DLD1 (cell line): ENCODE results near the gene YIPF2.
"Not testable (repeated sequence)": the region's sequence is repeated elsewhere in the genome, so short reads cannot be mapped to it uniquely, and the experiment has no call there.

ENCODE experiments used
- in situ Hi-C: cut with HindIII; loops from 2 replicates; pipeline ENCODE4 v1.10.0; 2017; ENCODE audit warnings: low sequenced_read_pairs

Gene YIPF2

GRCh38 chr19:10928563-10929401, at the start of gene YIPF2, which contains the start of gene TIMM29:
Gene YIPF2 (minus strand): TSS chr19:10928639. CDS start chr19:10928410, 229 bp downstream.
Gene TIMM29 (plus strand): TSS chr19:10928811. CDS start chr19:10928823, 12 bp downstream.
- in situ Hi-C loops: no loop called here

GRCh38 chr19:10977742-10978092, 49.3 kb upstream of the YIPF2 start:
- in situ Hi-C loops: no loop called here

- in situ Hi-C loops: no loop called here
Measured at GRCh38 chr19:10976131-10976892, 47.9 kb upstream of the YIPF2 start.

GRCh38 chr19:10975374-10976130, 47.1 kb upstream of the YIPF2 start:
- in situ Hi-C loops: no loop called here

- in situ Hi-C loops: no loop called here
Measured at GRCh38 chr19:10971107-10971726, 42.8 kb upstream of the YIPF2 start.

GRCh38 chr19:10968527-10969135, 40.2 kb upstream of the YIPF2 start:
- in situ Hi-C loops: no loop called here

GRCh38 chr19:10966809-10967208, 38.4 kb upstream of the YIPF2 start:
- in situ Hi-C loops: no loop called here

GRCh38 chr19:10965398-10965797, 37.0 kb upstream of the YIPF2 start:
- in situ Hi-C loops: no loop called here

GRCh38 chr19:10964903-10965302, 36.5 kb upstream of the YIPF2 start:
- in situ Hi-C loops: no loop called here

- in situ Hi-C loops: no loop called here
Measured at GRCh38 chr19:10963865-10964264, 35.4 kb upstream of the YIPF2 start.

GRCh38 chr19:10962863-10963262, 34.4 kb upstream of the YIPF2 start:
- in situ Hi-C loops: no loop called here

GRCh38 chr19:10961073-10961860, 32.8 kb upstream of the YIPF2 start:
- in situ Hi-C loops: no loop called here

GRCh38 chr19:10960314-10961072, 32.1 kb upstream of the YIPF2 start, which contains the start of gene SMARCA4:
Gene SMARCA4 (plus strand): TSS chr19:10961030. CDS start chr19:10984152, 23,122 bp downstream.
- in situ Hi-C loops: no loop called here

- in situ Hi-C loops: not testable (repeated sequence)
Measured at GRCh38 chr19:10959277-10959968, 31.0 kb upstream of the YIPF2 start.

GRCh38 chr19:10952809-10953208, 24.4 kb upstream of the YIPF2 start:
- in situ Hi-C loops: no loop called here

- in situ Hi-C loops: no loop called here
Measured at GRCh38 chr19:10946958-10947657, 18.7 kb upstream of the YIPF2 start.

- in situ Hi-C loops: no loop called here
Measured at GRCh38 chr19:10945264-10945663, 16.8 kb upstream of the YIPF2 start.

GRCh38 chr19:10943412-10943811, 15.0 kb upstream of the YIPF2 start:
- in situ Hi-C loops: not testable (repeated sequence)
